Chondrocyte (in vitro differentiated cells): ENCODE data around the gene SLC25A47. TPM values are rescaled to one million over a fixed set of nuclear protein-coding genes. Genes with fewer than 3 reads are reported as not detected.
A peak's percentile ranks its signal among the peaks of the same experiment; 100 is the strongest.

ENCODE experiments used
- DNase-seq: peaks from one replicate; pipeline ENCODE4 v3.0.0; 2021; ENCODE audit warnings: mixed read lengths, low spot score
- H3K27ac Mint-ChIP-seq: one replicate; pipeline ENCODE4 v1.8.0; 2021; ENCODE audit warnings: mild to moderate bottlenecking, moderate library complexity, mixed read lengths; ENCODE audit not compliant: unreplicated experiment
- H3K27me3 Mint-ChIP-seq: 2 replicates; pipeline ENCODE4 v1.8.0; 2021; ENCODE audit warnings: low read depth, mixed read lengths
- H3K36me3 Mint-ChIP-seq: 2 replicates; pipeline ENCODE4 v1.8.0; 2021; ENCODE audit warnings: low read depth, mixed read lengths
- H3K4me1 Mint-ChIP-seq: 2 replicates; pipeline ENCODE4 v1.8.0; 2021; ENCODE audit warnings: low read depth, mild to moderate bottlenecking, mixed read lengths
- H3K4me3 Mint-ChIP-seq: one replicate; pipeline ENCODE4 v1.8.0; 2021; ENCODE audit warnings: mild to moderate bottlenecking, moderate library complexity, mixed read lengths; ENCODE audit not compliant: unreplicated experiment
- H3K9me3 Mint-ChIP-seq: 2 replicates; pipeline ENCODE4 v1.8.0; 2021; ENCODE audit warnings: low read depth, mixed read lengths
- total RNA-seq: library from RNA; stranded (reverse); gene quantifications from 3 replicates; pipeline ENCODE4 v1.2.1, GENCODE V29; 2021
- TF ChIP-seq, protein P1 (sequence below): fragments of 200-600 bp; sonication (generic); IDR thresholded peaks from 2 replicates; pipeline ENCODE4 v1.5.0; 2021; ENCODE audit warnings: antibody characterized with exemption, mild to moderate bottlenecking, moderate library complexity

The SLC25A47 gene
- total RNA-seq, 1 donor from 2014 or later, result not detected

DNA sequence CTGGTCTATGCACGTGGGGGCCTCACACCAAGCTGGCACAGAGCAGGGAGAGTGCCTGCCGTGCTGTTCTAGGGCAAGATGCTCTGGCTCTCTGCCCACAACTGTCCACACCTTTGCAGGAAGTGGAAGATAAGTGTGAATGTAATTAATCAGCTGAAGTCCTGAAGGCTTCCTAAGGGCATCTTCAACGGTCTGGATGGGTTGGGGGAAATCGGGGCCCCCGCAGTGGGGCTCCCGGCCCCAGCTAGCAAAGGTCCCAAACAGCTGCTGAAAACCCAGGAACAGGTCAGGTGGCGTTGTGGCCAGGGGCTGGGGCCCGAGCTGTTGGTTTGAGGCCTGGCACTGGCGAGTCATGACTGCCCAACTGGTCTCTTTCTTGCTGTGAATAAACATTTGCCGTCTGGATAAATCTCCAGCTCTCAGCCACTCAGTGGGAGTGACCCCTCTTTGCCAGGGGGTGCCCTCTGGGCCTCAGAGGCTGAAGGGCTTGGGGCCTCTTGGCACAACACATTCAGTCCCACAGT is 10.2 kb upstream of the SLC25A47 start:
- TF ChIP-seq, protein P1, sequence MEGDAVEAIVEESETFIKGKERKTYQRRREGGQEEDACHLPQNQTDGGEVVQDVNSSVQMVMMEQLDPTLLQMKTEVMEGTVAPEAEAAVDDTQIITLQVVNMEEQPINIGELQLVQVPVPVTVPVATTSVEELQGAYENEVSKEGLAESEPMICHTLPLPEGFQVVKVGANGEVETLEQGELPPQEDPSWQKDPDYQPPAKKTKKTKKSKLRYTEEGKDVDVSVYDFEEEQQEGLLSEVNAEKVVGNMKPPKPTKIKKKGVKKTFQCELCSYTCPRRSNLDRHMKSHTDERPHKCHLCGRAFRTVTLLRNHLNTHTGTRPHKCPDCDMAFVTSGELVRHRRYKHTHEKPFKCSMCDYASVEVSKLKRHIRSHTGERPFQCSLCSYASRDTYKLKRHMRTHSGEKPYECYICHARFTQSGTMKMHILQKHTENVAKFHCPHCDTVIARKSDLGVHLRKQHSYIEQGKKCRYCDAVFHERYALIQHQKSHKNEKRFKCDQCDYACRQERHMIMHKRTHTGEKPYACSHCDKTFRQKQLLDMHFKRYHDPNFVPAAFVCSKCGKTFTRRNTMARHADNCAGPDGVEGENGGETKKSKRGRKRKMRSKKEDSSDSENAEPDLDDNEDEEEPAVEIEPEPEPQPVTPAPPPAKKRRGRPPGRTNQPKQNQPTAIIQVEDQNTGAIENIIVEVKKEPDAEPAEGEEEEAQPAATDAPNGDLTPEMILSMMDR, result no peak
- Mint-ChIP-seq H3K9me3 (no peaks in the 10 kb centered on the region), H3K4me3 (no peak overlapping the region), H3K27ac (no peak overlapping the region), H3K27me3 (no peaks in the 10 kb centered on the region), H3K36me3 (no peaks in the 10 kb centered on the region), H3K4me1 (peaks cover 20% of the 10 kb centered on the region)
- DNase-seq, result no peak

DNA sequence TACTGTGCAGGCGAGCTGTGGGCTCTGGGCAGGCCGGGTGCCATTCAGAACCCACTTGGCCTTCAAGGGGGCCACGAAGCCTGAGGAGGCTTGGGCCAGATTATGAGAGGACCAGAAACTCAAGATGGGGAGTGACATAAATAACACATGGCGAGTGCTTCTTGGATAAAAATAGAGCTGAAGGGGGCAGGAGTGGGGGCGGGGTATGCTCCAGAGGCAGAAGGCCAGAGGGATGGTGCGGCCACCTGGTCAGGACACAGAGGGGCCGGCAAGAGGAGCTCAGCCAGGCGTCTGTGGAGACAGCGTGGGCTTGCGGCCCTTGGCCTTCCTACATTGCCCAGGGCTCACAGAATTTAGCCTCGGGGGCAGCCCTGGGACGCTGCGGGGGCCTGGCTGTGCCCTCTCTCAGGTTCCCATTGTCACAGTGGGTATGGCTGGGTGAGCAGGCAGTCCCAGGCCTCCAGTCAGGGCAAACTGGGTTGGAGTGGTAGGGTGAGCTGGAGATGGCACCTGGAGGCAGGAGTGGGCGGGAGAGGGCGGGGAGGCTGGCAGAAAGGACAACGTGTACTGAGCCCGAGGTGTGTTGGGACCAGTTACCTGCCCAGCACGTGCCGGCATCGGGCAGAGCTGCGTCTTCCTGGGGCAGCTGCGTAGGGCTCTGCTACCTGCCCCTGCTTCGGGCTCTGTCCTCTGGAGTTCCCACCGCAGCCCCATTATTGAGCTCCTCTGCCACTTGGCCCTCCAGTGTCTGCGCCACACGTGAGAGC is 9.5 kb upstream of the SLC25A47 start:
- Mint-ChIP-seq H3K4me1 (peaks cover 14% of the 10 kb centered on the region), H3K9me3 (no peaks in the 10 kb centered on the region), H3K36me3 (no peaks in the 10 kb centered on the region), H3K27ac (no peak overlapping the region), H3K27me3 (no peaks in the 10 kb centered on the region), H3K4me3 (no peak overlapping the region)
- no peak for DNase-seq
- TF ChIP-seq, protein P1, result no peak

DNA sequence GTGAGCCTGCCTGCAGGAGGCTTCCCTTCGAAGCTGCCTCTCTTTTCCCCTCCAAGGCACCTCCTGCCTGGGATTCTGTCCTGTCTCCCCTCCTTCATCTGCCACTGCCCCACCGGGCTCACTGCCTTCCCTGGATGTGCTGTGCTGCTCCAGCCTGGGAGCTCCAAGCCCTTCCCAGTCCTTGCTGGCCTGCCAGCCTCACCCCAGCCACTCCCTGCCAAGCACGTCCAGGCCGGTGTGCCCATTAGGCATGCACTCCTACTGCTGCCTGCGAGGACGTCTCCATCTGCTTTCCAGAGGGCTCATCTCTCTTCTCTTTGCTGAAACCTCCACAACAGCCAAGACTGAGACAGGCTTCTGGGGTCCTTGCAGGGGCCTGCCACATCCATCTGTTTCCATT is 8.4 kb upstream of the SLC25A47 start:
- no peak overlapping the region for H3K4me3 Mint-ChIP-seq
- H3K4me1 Mint-ChIP-seq, result peaks cover 8% of the 10 kb centered on the region
- no peaks in the 10 kb centered on the region for H3K36me3 Mint-ChIP-seq
- H3K9me3 Mint-ChIP-seq, result no peaks in the 10 kb centered on the region
- H3K27ac Mint-ChIP-seq, result no peak overlapping the region
- H3K27me3 Mint-ChIP-seq, result no peaks in the 10 kb centered on the region
- TF ChIP-seq, protein P1, result no peak
- no peak for DNase-seq

DNA sequence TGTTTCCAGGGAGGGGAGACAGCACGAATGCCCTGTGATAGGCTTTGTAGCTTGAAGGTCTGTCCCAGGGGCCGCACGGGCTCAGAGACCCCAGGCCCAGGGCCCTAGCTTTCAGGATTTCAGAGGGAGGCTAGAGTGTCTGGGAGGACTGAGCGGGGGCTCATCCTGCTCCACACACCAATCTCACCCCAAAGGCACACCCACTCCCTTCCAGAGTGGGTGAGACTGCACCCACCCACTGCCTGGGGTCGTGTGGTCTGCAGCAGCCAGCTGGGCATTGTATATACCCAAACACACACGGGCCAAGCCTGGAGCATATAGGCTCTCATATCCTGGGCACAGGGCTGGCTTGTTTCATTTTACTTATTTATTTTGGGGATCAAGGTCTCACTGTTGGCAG is 5.8 kb upstream of the SLC25A47 start:
- H3K4me1 Mint-ChIP-seq, result peaks cover 8% of the 10 kb centered on the region
- no peak for DNase-seq
- TF ChIP-seq, protein P1, result no peak
- H3K4me3 Mint-ChIP-seq, result no peak overlapping the region
- no peak overlapping the region for H3K27ac Mint-ChIP-seq
- H3K27me3 Mint-ChIP-seq, result no peaks in the 10 kb centered on the region
- no peaks in the 10 kb centered on the region for H3K36me3 Mint-ChIP-seq
- H3K9me3 Mint-ChIP-seq, result no peaks in the 10 kb centered on the region

DNA sequence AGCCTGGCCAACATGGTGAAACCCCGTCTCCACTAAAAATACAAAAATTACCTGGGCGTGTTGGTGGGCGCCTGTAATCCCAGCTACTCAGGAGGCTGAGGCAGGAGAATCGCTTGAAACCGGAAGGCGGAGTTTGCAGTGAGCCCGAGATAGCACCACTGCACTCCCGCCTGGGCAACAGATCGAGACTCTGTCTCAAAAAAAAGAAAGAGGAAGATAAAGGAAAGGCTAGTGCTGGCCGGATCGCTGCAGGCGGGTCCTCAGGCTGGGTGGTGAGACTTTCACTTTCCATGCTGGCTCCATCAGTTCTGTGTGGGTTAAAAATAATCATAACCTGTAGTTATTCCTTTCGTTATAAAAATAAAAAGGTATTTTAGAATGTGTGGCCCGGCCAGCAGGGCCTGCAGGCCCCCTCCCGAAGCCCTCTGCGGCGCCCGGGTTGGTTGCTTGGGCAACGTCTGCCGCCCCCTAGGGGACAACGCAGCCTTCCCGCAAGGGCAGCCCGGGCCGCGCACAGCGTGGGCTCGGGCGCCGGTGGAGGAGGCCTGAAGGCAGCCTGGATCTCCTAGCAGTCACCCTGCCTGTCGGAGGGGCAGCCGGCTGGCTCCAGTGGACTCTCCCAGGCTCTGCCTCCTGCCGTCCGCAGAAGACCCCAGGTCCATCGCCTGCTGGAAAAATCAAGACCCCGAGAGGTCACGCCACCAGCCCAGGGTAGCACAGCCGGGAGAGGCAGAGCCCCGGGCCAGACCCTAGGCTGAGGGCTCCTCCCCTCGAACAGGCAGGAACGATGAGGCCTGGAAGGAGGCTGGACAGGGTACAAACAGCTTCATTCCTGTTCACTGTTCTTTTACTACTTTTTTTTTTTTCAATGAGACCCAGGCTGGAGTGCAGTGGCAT is 5.0 kb upstream of the SLC25A47 start:
- TF ChIP-seq, protein P1, result peak; percentile 83
- Mint-ChIP-seq H3K9me3 (no peaks in the 10 kb centered on the region), H3K4me3 (no peak overlapping the region), H3K36me3 (no peaks in the 10 kb centered on the region), H3K4me1 (peaks cover 5% of the 10 kb centered on the region), H3K27ac (no peak overlapping the region), H3K27me3 (no peaks in the 10 kb centered on the region)
- no peak for DNase-seq
